Sigmoid colon (tissue), 4 donors: ENCODE measurements around the gene ACAT1.

Experiments
- CTCF ChIP-seq, 4 experiments: fragments of 450-650 bp in 3 of 4; fragments of 200-600 bp in 1 of 4; IDR thresholded peaks; one replicate each; pipeline ENCODE4 v1.5.1; 2016 to 2019; ENCODE audit warnings: antibody characterized with exemption in 4 of 4, mild to moderate bottlenecking in 3 of 4, moderate library complexity in 2 of 4
- EP300 ChIP-seq, 4 donors: sonication (generic); formaldehyde crosslinking; IDR thresholded peaks; one replicate each; pipeline ENCODE4 v1.6.1; 2017; ENCODE audit warnings: antibody characterized with exemption in 4 of 4
- POLR2A ChIP-seq, 2 donors: fragments of 450-650 bp; IDR thresholded peaks; one replicate each; pipeline ENCODE4 v1.6.1; 2016; ENCODE audit warnings: antibody characterized with exemption in 2 of 2, mild to moderate bottlenecking in 2 of 2, moderate library complexity in 2 of 2
- POLR2AphosphoS5 ChIP-seq, 4 donors: sonication (generic); formaldehyde crosslinking; IDR thresholded peaks; one replicate each; pipeline ENCODE4 v1.6.1; 2017; ENCODE audit warnings: antibody characterized with exemption in 4 of 4

GRCh38 chr11:108196901-108197300 lies 75.5 kb downstream of the ACAT1 start:
- no peak for TF ChIP-seq POLR2A (IDR thresholded peaks at IDR 0.05)
- no peak for TF ChIP-seq EP300 (IDR thresholded peaks at IDR 0.05)
- TF ChIP-seq CTCF (IDR thresholded peaks at IDR 0.05) = no peak
- TF ChIP-seq POLR2AphosphoS5 (IDR thresholded peaks at IDR 0.05) = no peak
